OCI-LY1 (cell line): ENCODE measurements around the gene RASA3.

Experiments used
- H2AFZ ChIP-seq: fragments of 200-600 bp; sonication (generic), shearing (Covaris generic); 2 replicates; pipeline ENCODE4 v1.6.0; 2014; ENCODE audit warnings: antibody characterized with exemption, mild to moderate bottlenecking, low read length
- H3F3A ChIP-seq: fragments of 200-600 bp; sonication (generic), shearing (Covaris generic); 2 replicates; pipeline ENCODE4 v1.6.0; 2014; ENCODE audit warnings: mild to moderate bottlenecking, antibody characterized with exemption, low read length, moderate library complexity; ENCODE audit not compliant: insufficient read depth
- H3K27ac ChIP-seq: fragments of 200-600 bp; sonication (generic); 2 replicates; pipeline ENCODE4 v1.5.1; 2014; ENCODE audit warnings: low read length, mixed run types, mild to moderate bottlenecking, low read depth; ENCODE audit not compliant: poor library complexity, severe bottlenecking
- H3K27me3 ChIP-seq: fragments of 200-600 bp; sonication (generic); 2 replicates; pipeline ENCODE4 v1.6.0; 2014; ENCODE audit warnings: antibody characterized with exemption, mild to moderate bottlenecking, low read length, moderate library complexity; ENCODE audit not compliant: insufficient read depth
- H3K36me3 ChIP-seq: fragments of 200-600 bp; sonication (generic); 2 replicates; pipeline ENCODE4 v1.6.1; 2014; ENCODE audit warnings: mild to moderate bottlenecking, antibody characterized with exemption, low read length, moderate library complexity, mixed read lengths; ENCODE audit not compliant: insufficient read depth
- H3K4me1 ChIP-seq: fragments of 200-600 bp; sonication (generic); 2 replicates; pipeline ENCODE4 v1.5.1; 2014; ENCODE audit warnings: mild to moderate bottlenecking, low read length, moderate library complexity; ENCODE audit not compliant: insufficient read depth, severe bottlenecking
- H3K4me2 ChIP-seq: fragments of 200-600 bp; sonication (generic), shearing (Covaris generic); 2 replicates; pipeline ENCODE4 v1.6.1; 2014; ENCODE audit warnings: low read length
- H3K4me3 ChIP-seq: fragments of 200-600 bp; sonication (generic); 2 replicates; pipeline ENCODE4 v1.5.1; 2014; ENCODE audit warnings: low read length, low read depth, mild to moderate bottlenecking, mixed read lengths; ENCODE audit not compliant: poor library complexity, severe bottlenecking
- H3K79me2 ChIP-seq: fragments of 200-600 bp; shearing (Covaris generic); 2 replicates; pipeline ENCODE4 v1.6.1; 2016; ENCODE audit warnings: mixed run types, low read length, mixed read lengths; ENCODE audit not compliant: insufficient read depth
- H3K9ac ChIP-seq: fragments of 200-600 bp; sonication (generic), shearing (Covaris generic); 2 replicates; pipeline ENCODE4 v1.6.1; 2014; ENCODE audit warnings: mild to moderate bottlenecking, low read length, mixed read lengths
- H3K9me2 ChIP-seq: fragments of 200-600 bp; sonication (generic), shearing (Covaris generic); 2 replicates; pipeline ENCODE4 v1.6.1; 2014; ENCODE audit warnings: low read depth, mild to moderate bottlenecking, low read length, mixed read lengths
- H3K9me3 ChIP-seq: fragments of 200-600 bp; shearing (Covaris generic); 2 replicates; pipeline ENCODE4 v1.6.1; 2014; ENCODE audit warnings: low read length, mixed read lengths
- H4K20me1 ChIP-seq: fragments of 200-600 bp; sonication (generic), shearing (Covaris generic); 2 replicates; pipeline ENCODE4 v1.6.0; 2016; ENCODE audit warnings: mild to moderate bottlenecking, low read length; ENCODE audit not compliant: insufficient read depth
- EZH2 ChIP-seq: fragments of 200-600 bp; sonication (generic), shearing (Covaris generic); IDR thresholded peaks from 2 replicates; pipeline ENCODE4 v1.8.0; 2017; ENCODE audit warnings: borderline replicate concordance, mixed run types, mild to moderate bottlenecking, antibody characterized with exemption, low read length, moderate library complexity, mixed read lengths
- TF ChIP-seq, protein P1 (sequence below): fragments of 200-600 bp; sonication (generic), shearing (Covaris generic); IDR thresholded peaks from 2 replicates; pipeline ENCODE4 v1.5.1; 2017; ENCODE audit warnings: mild to moderate bottlenecking, antibody characterized with exemption, low read length, moderate library complexity, mixed read lengths

RASA3 gene

DNA sequence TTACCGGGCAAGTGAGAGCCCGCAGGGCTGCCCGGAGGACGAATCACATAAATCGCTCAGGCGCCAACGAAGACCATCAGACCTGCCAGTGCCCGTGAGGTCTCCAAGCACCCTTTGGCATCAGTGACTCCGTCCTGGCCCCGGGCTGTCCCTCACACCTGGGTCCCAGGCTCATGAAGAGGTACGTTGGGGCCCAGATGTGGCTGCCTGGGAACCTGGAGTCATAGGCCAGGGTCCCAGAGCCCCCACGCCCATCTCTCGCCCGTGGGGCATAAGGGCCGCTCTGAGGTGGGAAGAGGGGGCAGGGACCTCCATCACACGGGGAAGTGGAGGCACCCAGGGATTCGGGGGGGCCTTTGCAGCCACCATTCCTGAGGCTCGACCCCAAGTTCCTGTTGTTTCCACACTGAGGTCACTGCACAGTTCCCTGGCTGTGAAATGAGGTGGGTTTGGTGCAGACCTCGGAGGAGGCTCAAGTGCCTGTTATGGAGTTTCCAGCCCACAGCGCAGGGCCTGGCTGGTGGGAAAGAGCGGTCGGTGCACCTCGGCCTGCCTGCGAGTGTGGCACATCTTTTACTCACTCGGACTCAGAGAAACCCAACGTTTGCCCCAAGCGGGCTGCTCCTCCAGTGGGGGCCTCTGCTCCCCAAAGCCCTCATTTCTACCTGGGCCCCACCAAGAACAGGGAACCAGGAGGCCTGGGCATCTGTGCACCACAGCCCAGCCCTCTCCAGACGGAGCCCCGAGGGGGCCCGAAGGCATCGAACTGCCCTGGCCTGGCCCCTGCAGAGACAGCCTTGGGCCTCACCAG lies 122.6 kb downstream of the RASA3 start:
- no peaks in the 10 kb centered on the region for H4K20me1 ChIP-seq
- peaks cover 4% of the 10 kb centered on the region; the same call in 1 of the 2 replicates for H3F3A ChIP-seq
- H3K36me3 ChIP-seq = peaks cover 57% of the 10 kb centered on the region
- H3K9ac ChIP-seq = no peak overlapping the region
- TF ChIP-seq, protein P1, sequence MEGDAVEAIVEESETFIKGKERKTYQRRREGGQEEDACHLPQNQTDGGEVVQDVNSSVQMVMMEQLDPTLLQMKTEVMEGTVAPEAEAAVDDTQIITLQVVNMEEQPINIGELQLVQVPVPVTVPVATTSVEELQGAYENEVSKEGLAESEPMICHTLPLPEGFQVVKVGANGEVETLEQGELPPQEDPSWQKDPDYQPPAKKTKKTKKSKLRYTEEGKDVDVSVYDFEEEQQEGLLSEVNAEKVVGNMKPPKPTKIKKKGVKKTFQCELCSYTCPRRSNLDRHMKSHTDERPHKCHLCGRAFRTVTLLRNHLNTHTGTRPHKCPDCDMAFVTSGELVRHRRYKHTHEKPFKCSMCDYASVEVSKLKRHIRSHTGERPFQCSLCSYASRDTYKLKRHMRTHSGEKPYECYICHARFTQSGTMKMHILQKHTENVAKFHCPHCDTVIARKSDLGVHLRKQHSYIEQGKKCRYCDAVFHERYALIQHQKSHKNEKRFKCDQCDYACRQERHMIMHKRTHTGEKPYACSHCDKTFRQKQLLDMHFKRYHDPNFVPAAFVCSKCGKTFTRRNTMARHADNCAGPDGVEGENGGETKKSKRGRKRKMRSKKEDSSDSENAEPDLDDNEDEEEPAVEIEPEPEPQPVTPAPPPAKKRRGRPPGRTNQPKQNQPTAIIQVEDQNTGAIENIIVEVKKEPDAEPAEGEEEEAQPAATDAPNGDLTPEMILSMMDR = no peak
- no peak for TF ChIP-seq EZH2
- no peaks in the 10 kb centered on the region for H3K9me3 ChIP-seq
- no peak overlapping the region for H3K4me3 ChIP-seq
- H3K4me2 ChIP-seq = no peak overlapping the region
- H2AFZ ChIP-seq = no peak overlapping the region
- no peak overlapping the region for H3K27ac ChIP-seq
- no peaks in the 10 kb centered on the region for H3K4me1 ChIP-seq
- no peaks in the 10 kb centered on the region for H3K27me3 ChIP-seq
- no peaks in the 10 kb centered on the region for H3K79me2 ChIP-seq
- no peaks in the 10 kb centered on the region for H3K9me2 ChIP-seq

DNA sequence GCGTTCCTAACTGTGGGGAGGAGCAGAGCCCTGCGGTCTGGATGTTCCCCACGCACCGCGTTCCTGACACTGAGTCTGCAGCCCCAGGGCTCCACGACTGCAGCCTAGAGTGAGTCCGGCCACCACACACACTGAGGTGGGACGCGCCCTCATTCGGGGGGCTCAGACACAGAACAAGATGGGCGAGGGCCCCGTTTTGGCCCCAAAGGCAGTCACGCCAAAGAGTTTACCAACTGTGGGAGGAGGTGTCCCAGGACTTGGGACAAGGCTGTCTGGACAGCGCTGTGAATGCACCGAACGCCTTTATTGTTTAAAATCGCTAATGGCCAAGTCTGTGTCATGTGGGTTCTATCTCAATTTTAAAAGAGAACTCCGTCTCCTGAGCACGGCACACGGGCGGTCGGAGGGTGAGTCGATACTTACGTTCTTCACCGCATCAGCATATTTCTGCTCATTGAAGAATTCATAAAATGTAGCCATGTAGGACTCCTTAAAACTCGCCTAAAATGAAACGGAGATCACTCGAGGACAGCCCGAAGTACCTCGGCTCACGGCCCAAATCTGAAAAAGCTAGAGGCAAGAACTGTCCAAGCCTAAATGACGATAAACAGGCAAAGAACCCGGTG lies 123.3 kb downstream of the RASA3 start:
- H3K36me3 ChIP-seq = peaks cover 54% of the 10 kb centered on the region
- H3K27ac ChIP-seq = no peak overlapping the region
- H3K27me3 ChIP-seq = no peaks in the 10 kb centered on the region
- no peaks in the 10 kb centered on the region for H4K20me1 ChIP-seq
- H3K4me3 ChIP-seq = no peak overlapping the region
- no peaks in the 10 kb centered on the region for H3K79me2 ChIP-seq
- no peaks in the 10 kb centered on the region for H3K4me1 ChIP-seq
- no peaks in the 10 kb centered on the region for H3K9me2 ChIP-seq
- H2AFZ ChIP-seq = no peak overlapping the region
- no peaks in the 10 kb centered on the region for H3K9me3 ChIP-seq
- TF ChIP-seq EZH2 = no peak
- TF ChIP-seq, protein P1 = no peak
- H3K4me2 ChIP-seq = no peak overlapping the region
- no peak overlapping the region for H3K9ac ChIP-seq
- peaks cover 7% of the 10 kb centered on the region; the same call in 1 of the 2 replicates for H3F3A ChIP-seq

DNA sequence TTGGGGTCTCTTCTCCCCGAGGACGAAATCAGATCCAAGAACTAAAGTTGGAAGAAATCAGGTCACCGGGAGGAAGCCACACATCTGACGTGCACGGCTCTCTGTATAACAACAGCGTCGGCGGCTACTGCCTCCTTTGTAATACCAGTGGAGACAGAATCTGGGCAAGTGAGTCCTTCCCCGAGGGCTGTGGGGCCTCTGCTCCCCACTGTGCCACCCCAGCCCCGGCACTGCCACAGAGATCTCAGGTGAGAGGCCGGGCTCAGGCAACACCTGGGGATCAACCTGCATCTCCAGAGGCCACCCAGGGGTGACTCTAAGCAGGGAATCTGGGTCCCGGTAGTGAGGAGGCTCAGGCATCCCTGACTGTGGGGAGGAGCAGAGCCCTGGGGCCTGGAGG lies 124.9 kb downstream of the RASA3 start:
- Histone ChIP-seq H3K9me3 (no peaks in the 10 kb centered on the region), H3K36me3 (peaks cover 58% of the 10 kb centered on the region)
- TF ChIP-seq, protein P1 = no peak
- no peak for TF ChIP-seq EZH2

More for the DNA sequence above, 124.9 kb downstream of the RASA3 start:
- no peaks in the 10 kb centered on the region for H3K4me1 ChIP-seq
- H3K4me3 ChIP-seq = no peak overlapping the region
- no peak overlapping the region for H3K27ac ChIP-seq
- peaks cover 14% of the 10 kb centered on the region; the same call in 1 of the 2 replicates for H3F3A ChIP-seq
- no peaks in the 10 kb centered on the region for H3K9me2 ChIP-seq
- H4K20me1 ChIP-seq = no peaks in the 10 kb centered on the region
- no peak overlapping the region for H3K9ac ChIP-seq
- no peak overlapping the region for H3K4me2 ChIP-seq
- no peak overlapping the region for H2AFZ ChIP-seq
- no peaks in the 10 kb centered on the region for H3K79me2 ChIP-seq
- H3K27me3 ChIP-seq = no peaks in the 10 kb centered on the region
